GM12801 (cell line): ENCODE measurements around the gene AMY2B.
"Not testable (repeated sequence)": the region's sequence is repeated elsewhere in the genome, so short reads cannot be mapped to it uniquely, and the experiment has no call there.

ENCODE experiments used
- TF ChIP-seq, protein P1 (sequence below): IDR thresholded peaks from one replicate; pipeline ENCODE4 v1.5.1; 2011; ENCODE audit warnings: control low read depth; ENCODE audit not compliant: insufficient read length; ENCODE audit errors: extremely low read depth

The AMY2B gene

DNA sequence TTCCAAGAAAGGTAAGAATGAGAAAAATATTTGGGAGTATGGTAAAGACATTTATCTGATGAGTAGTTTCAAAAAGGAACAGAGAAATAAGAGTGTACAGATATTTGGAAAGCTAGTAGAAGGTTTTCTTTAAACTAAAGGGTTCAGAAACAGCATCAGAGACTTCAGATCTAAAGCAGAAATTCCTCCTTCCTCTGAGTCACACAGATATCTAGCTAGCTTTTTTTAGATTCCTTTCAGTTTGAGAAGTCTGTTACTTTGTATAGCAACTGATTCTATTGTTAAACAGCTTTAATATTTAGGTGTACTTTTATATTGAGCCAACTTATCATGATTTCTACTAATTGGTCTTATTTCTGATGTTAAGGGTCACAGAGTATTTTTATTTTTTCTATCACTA is 4.7 kb downstream of the AMY2B start:
- TF ChIP-seq, protein P1, sequence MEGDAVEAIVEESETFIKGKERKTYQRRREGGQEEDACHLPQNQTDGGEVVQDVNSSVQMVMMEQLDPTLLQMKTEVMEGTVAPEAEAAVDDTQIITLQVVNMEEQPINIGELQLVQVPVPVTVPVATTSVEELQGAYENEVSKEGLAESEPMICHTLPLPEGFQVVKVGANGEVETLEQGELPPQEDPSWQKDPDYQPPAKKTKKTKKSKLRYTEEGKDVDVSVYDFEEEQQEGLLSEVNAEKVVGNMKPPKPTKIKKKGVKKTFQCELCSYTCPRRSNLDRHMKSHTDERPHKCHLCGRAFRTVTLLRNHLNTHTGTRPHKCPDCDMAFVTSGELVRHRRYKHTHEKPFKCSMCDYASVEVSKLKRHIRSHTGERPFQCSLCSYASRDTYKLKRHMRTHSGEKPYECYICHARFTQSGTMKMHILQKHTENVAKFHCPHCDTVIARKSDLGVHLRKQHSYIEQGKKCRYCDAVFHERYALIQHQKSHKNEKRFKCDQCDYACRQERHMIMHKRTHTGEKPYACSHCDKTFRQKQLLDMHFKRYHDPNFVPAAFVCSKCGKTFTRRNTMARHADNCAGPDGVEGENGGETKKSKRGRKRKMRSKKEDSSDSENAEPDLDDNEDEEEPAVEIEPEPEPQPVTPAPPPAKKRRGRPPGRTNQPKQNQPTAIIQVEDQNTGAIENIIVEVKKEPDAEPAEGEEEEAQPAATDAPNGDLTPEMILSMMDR, result no peak

GRCh38 chr1:103582464-103582863 is 11.1 kb downstream of the AMY2B start:
- TF ChIP-seq, protein P1, result no peak

DNA sequence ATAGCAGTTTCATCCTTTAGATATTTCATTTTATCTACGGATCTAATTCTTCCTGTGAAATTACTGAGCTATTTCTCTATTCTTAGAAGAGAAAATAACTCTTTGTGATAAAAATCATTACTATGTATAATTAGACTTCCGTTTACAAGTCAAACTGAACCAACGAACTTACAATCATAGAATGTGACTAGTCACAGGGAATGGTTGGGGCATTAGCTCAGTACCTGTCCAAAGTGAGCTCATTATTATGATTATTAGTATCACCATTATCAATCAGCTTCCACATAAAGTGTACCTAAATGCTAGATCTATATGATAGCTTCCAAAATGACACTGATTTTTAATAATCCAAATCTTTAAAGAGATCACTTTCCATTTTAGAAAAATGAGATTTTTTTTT is 12.5 kb downstream of the AMY2B start:
- TF ChIP-seq, protein P1, result no peak

GRCh38 chr1:103584537-103584936 is 13.1 kb downstream of the AMY2B start:
- TF ChIP-seq, protein P1, result no peak

- TF ChIP-seq, protein P1, result no peak
These were observed 45.0 kb downstream of the AMY2B start for GRCh38 chr1:103616362-103616761.

GRCh38 chr1:103616994-103617477 is 45.6 kb downstream of the AMY2B start, which contains the start of gene AMY2A:
Gene AMY2A (plus strand): TSS chr1:103617427. CDS start chr1:103617441, 14 bp downstream.
- TF ChIP-seq, protein P1, result not testable (repeated sequence)
